Melanocyte of skin (primary cell): ENCODE measurements around the gene NCAM1. TPM values are rescaled to one million over a fixed set of nuclear protein-coding genes. Genes with fewer than 3 reads are reported as not detected.

ENCODE experiments used
- small RNA-seq, 2 donors: library from RNA; depleted of rRNA; stranded (forward); fragments of <200 nt; gene quantifications; one replicate each; pipeline ENCODE3, GENCODE V24; 2012
- total RNA-seq, 2 donors: library from RNA; depleted of rRNA; stranded (reverse); fragments of >200 nt; gene quantifications; 2 replicates each; pipeline ENCODE4 v1.2.3, GENCODE V29; 2012

NCAM1 gene
- 1 to 10 TPM in 1 of 2 donors, under 1 TPM in 1; 0.69 to 1.7 TPM for total RNA-seq

DNA sequence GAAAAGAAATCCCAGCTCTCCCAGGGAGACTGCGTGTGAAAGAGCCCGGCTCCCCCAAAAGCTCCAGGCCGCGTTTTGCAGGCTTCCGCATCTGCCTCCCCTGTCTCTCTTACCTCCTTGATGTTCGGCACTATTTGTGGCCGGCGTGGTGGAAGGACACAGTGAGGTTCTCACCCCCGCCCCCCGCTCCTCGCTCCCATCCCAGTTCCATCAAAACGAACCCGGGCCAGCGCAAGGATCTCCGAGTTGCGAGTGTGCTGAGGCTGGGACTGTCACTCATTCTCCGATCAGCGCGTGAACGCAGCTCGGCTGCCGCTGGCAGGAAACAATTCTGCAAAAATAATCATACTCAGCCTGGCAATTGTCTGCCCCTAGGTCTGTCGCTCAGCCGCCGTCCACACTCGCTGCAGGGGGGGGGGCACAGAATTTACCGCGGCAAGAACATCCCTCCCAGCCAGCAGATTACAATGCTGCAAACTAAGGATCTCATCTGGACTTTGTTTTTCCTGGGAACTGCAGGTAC, at the start of gene NCAM1:
TSS of gene NCAM1 (plus strand) at position 275 of the 523 bp plus-strand sequence.

DNA sequence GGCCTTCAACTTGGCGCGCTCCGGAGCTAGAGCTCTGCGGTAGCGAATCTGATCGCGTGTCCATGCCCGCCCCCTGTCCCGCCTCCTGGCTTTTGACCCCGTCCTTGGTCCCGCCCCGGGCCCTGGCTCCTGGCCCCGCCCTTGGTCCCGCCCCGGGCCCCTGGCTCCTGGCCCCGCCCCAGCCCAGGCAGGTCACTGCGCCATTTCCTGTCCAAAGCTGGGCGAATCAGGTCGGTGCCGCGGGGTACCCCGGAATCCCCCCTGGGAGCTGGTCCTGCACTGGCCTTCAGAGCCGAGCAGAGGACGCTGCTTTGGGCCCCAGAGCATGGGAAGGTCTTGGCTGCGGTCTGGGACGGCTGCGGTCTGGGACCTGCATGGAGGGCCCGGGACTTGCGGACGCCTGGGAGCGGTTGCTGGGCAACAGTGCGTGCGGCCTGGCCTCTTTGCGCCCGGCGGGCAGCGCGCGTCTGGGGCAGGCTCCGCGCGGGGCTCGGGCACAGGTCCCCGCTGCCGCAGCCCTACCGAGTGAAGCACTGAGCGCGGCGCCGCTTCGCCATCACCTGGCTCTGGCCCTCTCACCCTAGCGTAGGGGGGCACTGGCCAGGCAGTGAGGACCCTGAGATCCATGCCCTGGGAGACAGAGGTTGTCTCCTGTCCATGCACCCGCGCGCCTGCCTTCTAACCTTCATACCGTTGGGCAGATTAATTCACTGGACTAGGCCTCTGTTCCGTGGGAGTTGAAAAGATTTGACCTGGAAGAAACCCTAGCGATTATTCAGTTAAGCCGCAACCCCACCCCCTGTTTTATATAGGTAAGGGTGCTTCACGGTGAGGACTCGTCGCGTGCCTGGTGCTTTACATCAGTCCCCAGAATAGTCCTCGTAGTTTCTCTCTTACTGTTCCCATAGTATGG, 353.4 kb downstream of the NCAM1 start, which contains the start of gene TTC12:
TSS of gene TTC12 (plus strand) at position 195 of the 913 bp plus-strand sequence. CDS start 1,675 bp downstream, outside the sequence.

Small RNAs within 50 kb of the gene (small RNA-seq; reads per million reads assigned to genes)
- 0 reads per million in 2 donors for gene RNU7-187P
